Mesothelial cell of epicardium (in vitro differentiated cells): Measurements from ENCODE around the gene ITGB3BP. TPM values are rescaled to one million over a fixed set of nuclear protein-coding genes. Genes with fewer than 3 reads are reported as not detected.
"Not testable (repeated sequence)": the region's sequence is repeated elsewhere in the genome, so short reads cannot be mapped to it uniquely, and the experiment has no call there.

Source experiments
- DNase-seq, 2 experiments: peaks; one replicate each; pipeline ENCODE4 v3.0.0; 2021; ENCODE audit warnings: low spot score in 2 of 2; ENCODE audit not compliant: unreplicated experiment in 2 of 2
- H3K27ac Mint-ChIP-seq: 2 replicates; pipeline ENCODE4 v1.8.0; 2021; ENCODE audit warnings: mixed read lengths
- H3K27me3 Mint-ChIP-seq: 2 replicates; pipeline ENCODE4 v1.8.0; 2021; ENCODE audit warnings: low read depth, mixed read lengths
- H3K36me3 Mint-ChIP-seq: 2 replicates; pipeline ENCODE4 v1.8.0; 2021; ENCODE audit warnings: mixed read lengths
- H3K4me1 Mint-ChIP-seq: 2 replicates; pipeline ENCODE4 v1.8.0; 2021; ENCODE audit warnings: mixed read lengths
- H3K4me3 Mint-ChIP-seq: 2 replicates; pipeline ENCODE4 v1.8.0; 2021; ENCODE audit warnings: mild to moderate bottlenecking, moderate library complexity, mixed read lengths
- H3K9me3 Mint-ChIP-seq: 2 replicates; pipeline ENCODE4 v1.8.0; 2021; ENCODE audit warnings: mixed read lengths
- total RNA-seq: library from RNA; stranded (reverse); gene quantifications from 3 replicates; pipeline ENCODE4 v1.2.1, GENCODE V29; 2021
- TF ChIP-seq, protein P1 (sequence below): fragments of 200-600 bp; sonication (generic); IDR thresholded peaks from one replicate; pipeline ENCODE4 v1.5.0; 2021; ENCODE audit warnings: antibody characterized with exemption; ENCODE audit not compliant: unreplicated experiment

ITGB3BP gene
- total RNA-seq, 1 donor from 2014 or later: 37.7 TPM

DNA sequence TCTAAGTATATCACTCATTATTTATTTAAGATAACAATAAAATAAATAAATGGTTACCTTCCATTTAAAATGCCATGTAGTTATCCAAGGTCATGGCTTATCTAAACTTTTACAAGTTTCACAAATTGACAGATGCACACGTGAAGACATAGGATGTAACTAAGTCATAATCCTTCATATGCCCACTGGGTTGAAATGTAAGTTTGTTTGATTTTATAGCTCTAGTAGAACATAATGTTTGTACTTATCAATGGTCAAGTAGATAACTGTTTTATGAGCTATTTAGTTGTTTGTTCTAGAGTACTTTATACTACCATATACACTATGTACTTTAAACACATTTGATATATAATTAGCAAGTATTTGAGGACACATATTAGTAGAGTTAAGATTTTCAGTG, 43.0 kb downstream of the ITGB3BP start:
- Mint-ChIP-seq H3K9me3 (no peaks in the 10 kb centered on the region), H3K4me1 (no peaks in the 10 kb centered on the region), H3K36me3 (peaks cover 16% of the 10 kb centered on the region), H3K4me3 (no peak overlapping the region), H3K27me3 (no peaks in the 10 kb centered on the region), H3K27ac (no peak overlapping the region)
- TF ChIP-seq, protein P1, sequence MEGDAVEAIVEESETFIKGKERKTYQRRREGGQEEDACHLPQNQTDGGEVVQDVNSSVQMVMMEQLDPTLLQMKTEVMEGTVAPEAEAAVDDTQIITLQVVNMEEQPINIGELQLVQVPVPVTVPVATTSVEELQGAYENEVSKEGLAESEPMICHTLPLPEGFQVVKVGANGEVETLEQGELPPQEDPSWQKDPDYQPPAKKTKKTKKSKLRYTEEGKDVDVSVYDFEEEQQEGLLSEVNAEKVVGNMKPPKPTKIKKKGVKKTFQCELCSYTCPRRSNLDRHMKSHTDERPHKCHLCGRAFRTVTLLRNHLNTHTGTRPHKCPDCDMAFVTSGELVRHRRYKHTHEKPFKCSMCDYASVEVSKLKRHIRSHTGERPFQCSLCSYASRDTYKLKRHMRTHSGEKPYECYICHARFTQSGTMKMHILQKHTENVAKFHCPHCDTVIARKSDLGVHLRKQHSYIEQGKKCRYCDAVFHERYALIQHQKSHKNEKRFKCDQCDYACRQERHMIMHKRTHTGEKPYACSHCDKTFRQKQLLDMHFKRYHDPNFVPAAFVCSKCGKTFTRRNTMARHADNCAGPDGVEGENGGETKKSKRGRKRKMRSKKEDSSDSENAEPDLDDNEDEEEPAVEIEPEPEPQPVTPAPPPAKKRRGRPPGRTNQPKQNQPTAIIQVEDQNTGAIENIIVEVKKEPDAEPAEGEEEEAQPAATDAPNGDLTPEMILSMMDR: no peak
- DNase-seq: no peak

DNA sequence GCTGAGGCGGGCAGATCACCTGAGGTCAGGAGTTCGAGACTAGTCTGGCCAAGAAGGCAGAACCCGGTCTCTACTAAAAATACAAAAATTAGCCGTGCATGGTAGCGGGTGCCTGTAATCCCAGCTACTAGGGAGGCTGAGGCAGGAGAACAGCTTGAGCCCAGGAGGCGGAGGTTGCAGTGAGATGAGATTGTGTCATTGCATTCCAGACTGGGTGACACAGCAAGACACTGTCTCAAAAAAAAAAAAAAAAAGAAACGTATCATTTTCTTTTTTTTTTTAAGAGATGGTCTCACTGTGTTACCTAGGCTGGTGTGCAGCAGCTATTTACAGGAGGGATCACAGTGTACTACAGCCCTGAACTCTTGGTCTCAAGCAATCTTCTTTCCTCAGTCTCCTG, 47.3 kb downstream of the ITGB3BP start:
- H3K9me3 Mint-ChIP-seq: peaks cover 5% of the 10 kb centered on the region
- H3K4me1 Mint-ChIP-seq: no peaks in the 10 kb centered on the region
- H3K4me3 Mint-ChIP-seq: no peak overlapping the region
- peaks cover 21% of the 10 kb centered on the region for H3K36me3 Mint-ChIP-seq
- H3K27me3 Mint-ChIP-seq: no peaks in the 10 kb centered on the region
- TF ChIP-seq, protein P1: no peak
- H3K27ac Mint-ChIP-seq: no peak overlapping the region
- DNase-seq: no peak

DNA sequence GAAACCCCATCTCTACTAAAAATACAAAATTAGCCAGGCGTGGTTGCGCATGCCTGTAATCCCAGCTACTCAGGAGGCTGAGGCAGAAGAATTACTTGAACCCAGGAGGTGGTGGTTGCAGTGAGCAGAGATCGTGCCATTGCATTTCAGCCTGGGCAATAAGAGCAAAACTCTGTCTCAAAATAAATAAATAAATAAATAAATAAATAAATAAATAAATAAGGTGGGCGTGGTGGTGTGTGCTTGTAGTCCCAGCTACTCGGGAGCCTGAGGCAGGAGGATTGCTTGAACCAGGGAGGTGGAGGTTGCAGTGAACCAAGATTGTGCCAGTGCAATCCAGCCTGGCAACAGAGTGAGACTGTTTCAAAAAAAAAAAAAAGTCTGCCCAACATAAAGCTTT, 54.3 kb downstream of the ITGB3BP start:
- H3K4me3 Mint-ChIP-seq, H3K27ac Mint-ChIP-seq, H3K4me1 Mint-ChIP-seq, DNase-seq, H3K27me3 Mint-ChIP-seq: not testable (repeated sequence)
- H3K36me3 Mint-ChIP-seq: peaks cover 24% of the 10 kb centered on the region
- H3K9me3 Mint-ChIP-seq: peaks cover 17% of the 10 kb centered on the region

DNA sequence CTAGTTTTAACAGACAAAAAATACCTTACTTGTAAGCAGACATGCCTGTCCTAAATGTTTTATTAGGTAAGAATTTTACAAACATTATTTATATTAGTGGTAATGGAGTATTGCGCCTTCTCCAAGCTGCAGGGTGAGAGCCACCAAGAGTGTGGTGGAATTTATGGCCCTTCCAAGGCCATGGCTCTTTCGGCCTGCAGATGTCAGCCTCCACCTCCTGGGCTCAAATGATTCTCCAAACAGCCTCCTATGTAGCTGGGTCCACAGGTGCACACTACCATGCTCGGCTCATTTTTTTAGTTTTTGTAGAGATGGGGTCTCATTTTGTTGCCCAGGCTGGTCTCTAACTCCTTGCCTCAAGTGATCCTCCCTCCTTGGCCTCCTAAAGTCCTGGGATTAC, 56.3 kb downstream of the ITGB3BP start:
- Mint-ChIP-seq H3K27ac (no peak overlapping the region), H3K4me1 (no peaks in the 10 kb centered on the region), H3K36me3 (peaks cover 37% of the 10 kb centered on the region), H3K9me3 (peaks cover 28% of the 10 kb centered on the region), H3K27me3 (no peaks in the 10 kb centered on the region), H3K4me3 (no peak overlapping the region)
- no peak for DNase-seq
- TF ChIP-seq, protein P1: no peak

DNA sequence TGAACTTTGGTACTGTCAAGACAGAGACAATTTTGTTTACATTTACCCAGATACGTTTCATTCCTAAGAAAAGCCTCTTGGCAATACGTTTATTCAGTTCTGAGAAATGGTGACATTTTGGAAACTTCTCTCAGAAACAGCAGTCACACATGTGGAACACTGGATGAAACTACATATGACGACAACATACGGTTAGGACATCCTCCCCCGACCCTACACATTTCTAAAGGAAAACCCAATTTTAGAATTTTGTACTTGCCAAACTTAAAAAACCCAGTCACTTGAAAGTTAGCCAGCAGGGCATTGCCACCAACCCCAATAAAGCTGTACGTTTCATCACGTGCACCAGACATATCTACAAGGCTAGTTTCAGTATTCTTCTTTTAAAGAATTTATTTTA, 56.8 kb downstream of the ITGB3BP start:
- Mint-ChIP-seq H3K4me3 (no peak overlapping the region), H3K4me1 (no peaks in the 10 kb centered on the region), H3K27ac (no peak overlapping the region), H3K36me3 (peaks cover 40% of the 10 kb centered on the region), H3K9me3 (peaks cover 29% of the 10 kb centered on the region), H3K27me3 (no peaks in the 10 kb centered on the region)
- TF ChIP-seq, protein P1: no peak
- DNase-seq: no peak

DNA sequence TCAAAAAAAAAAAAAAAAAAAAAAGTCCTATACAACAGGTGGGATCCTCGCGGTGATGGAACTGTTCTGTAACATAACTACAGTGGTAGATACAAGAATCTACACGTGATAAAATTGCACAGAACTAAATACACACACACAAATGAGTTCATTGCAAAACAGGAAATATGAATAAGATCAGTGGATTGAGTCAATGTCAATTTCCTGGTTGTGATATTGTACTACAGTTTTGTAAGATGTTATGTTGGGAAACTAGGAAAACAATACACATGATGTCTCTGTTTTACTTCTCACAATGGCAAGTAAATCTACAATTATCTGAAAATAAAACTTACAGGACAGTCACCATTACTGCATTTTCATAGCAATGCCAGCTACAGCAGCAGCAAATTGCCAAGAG, 59.8 kb downstream of the ITGB3BP start:
- Mint-ChIP-seq H3K27me3 (no peaks in the 10 kb centered on the region), H3K27ac (no peak overlapping the region), H3K36me3 (peaks cover 30% of the 10 kb centered on the region), H3K4me1 (no peaks in the 10 kb centered on the region), H3K4me3 (no peak overlapping the region), H3K9me3 (peaks cover 19% of the 10 kb centered on the region)
- TF ChIP-seq, protein P1: no peak
- DNase-seq: no peak
